ENCODE measurements around the gene MMAA.

GRCh38 chr4:145605941-145606340, 13.2 kb upstream of the MMAA start:
- TF ChIP-seq SIX5 (IDR thresholded peaks at IDR 0.05; ENCODE audit: borderline replicate concordance in 1 of 2, insufficient read depth in 1 of 2, low read depth in 1 of 2, low read length in 2 of 2) (no peak), CTCF (IDR thresholded peaks at IDR 0.05 in 2 of 3, conservative IDR thresholded peaks at IDR 0.05 in 1 of 3; ENCODE audit: insufficient read depth in 2 of 3, low read depth in 1 of 3, low read length in 3 of 3) (no peak), CREB1 (IDR thresholded peaks at IDR 0.05) (no peak), CREB1 (CRISPR knock-in tag; IDR thresholded peaks at IDR 0.05) (no peak), SRSF9 (IDR thresholded peaks at IDR 0.05; ENCODE audit: borderline replicate concordance, low read depth, low read length) (no peak)
